GM18499 (cell line): ENCODE data around the gene DIO3.
"Not testable (repeated sequence)": the region's sequence is repeated elsewhere in the genome, so short reads cannot be mapped to it uniquely, and the experiment has no call there.

ENCODE experiments used
- ATAC-seq: cut with Tn5 transposase; IDR thresholded peaks from one replicate; pipeline ENCODE4 v1.9.1; 2021; ENCODE audit warnings: moderate number of reproducible peaks; ENCODE audit not compliant: insufficient read depth, unreplicated experiment

Gene DIO3

GRCh38 chr14:101557321-101557695 is 4.0 kb upstream of the DIO3 start:
- no peak for ATAC-seq

GRCh38 chr14:101557811-101558738 is 3.2 kb upstream of the DIO3 start:
- ATAC-seq: no peak

DNA sequence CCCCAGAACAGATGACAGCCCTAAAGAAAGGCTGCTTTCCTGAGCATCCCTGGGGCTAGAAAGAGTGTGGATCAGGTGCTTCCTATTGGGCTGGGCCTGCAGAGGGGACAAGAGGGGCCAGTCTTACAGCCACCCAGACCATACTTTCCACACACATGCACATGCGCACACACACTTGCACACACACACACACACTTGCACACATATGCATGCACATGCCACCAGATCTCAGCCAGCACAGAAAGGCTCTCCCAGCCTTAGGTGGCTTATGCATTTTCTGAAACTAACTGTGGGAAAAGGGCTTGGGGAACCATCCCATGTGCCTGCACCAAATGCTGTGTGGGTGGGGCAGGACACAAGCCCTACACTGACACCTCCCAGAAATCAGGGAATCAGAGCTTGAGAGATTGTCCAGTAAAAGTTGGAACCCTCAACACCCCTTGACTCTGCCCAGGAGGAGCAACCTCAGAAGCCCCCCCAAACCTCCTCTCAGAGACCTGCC is 2.5 kb upstream of the DIO3 start:
- no peak for ATAC-seq

- no peak for ATAC-seq
Measured at GRCh38 chr14:101559250-101559623, 2.1 kb upstream of the DIO3 start.

- no peak for ATAC-seq
Measured at GRCh38 chr14:101559624-101560533, 1.4 kb upstream of the DIO3 start.

GRCh38 chr14:101560534-101561113 is 671 bp upstream of the DIO3 start:
- ATAC-seq: no peak

DNA sequence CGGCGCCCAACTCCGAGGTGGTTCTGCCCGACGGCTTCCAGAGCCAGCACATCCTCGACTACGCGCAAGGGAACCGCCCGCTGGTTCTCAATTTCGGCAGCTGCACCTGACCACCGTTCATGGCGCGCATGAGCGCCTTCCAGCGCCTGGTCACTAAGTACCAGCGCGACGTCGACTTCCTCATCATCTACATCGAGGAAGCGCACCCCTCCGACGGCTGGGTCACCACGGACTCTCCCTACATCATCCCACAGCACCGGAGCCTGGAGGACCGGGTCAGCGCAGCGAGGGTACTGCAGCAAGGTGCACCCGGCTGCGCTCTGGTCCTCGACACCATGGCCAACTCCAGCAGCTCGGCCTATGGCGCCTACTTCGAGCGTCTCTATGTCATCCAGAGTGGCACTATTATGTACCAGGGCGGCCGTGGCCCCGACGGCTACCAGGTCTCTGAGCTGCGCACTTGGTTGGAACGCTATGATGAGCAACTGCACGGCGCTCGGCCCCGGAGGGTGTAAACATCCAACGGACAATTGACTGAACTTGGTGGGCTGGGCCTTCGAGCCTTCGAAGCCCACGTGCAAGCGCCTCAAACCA is 699 bp downstream of the DIO3 start:
- no peak for ATAC-seq

- no peak for ATAC-seq
Measured at GRCh38 chr14:101562659-101563351, 1.5 kb downstream of the DIO3 start.

DNA sequence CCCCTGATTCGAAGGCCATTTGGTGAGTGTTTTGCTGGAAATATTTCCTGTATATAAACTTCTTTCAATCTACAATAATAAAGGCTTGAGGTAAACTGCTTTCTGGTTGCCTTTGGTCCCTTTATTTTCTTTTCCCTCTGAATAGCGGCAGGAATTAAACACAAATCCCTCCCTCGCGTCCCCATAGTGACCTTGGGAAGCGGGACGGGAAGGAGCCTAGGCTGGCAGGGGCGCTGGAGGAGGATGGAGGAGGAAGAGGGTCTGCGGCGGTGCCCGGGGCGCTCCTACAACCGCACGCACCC is 2.0 kb downstream of the DIO3 start:
- no peak for ATAC-seq

DNA sequence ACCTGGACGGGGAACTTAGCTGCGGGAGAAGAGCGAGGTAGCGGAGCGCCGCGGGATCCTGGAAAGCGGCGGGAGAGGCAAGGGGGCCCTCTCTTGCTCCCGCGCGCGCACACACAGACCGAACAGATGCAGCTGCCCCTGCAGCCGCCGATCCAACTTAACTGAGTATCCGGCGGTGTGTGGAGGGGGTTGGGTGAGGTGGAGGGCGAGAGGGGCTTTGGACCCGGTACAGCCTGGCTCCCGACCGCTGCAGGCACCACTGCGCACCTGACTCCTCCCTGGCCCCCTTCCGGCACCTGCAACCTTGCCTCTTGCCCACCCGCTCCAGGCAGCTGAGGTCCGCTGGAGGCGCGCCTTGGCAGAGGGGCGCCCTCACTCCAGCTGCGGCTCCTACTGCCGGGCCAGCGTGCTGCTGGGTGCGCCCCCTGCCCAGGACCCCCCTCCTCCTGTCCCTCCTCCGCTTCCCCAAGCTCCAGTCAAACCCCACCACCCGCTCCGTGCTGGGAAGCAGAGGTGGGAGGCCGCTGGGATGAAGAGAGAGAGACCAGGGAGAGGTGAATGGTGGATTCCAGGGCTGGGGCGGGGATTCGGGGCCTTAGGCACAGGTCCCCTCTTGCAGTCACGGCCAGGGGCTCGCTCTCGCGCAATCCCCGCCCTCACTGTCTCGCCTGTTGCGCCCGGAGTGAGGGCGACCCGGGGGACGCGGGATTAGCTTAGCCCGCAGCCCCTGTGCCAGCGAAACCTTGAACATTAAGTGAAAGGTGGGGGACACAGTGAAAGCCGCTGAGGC is 2.6 kb downstream of the DIO3 start:
- no peak for ATAC-seq

- ATAC-seq: no peak
Measured at GRCh38 chr14:101564444-101564776, 3.1 kb downstream of the DIO3 start.

- no peak for ATAC-seq
Measured at GRCh38 chr14:101564819-101565698, 3.8 kb downstream of the DIO3 start.

DNA sequence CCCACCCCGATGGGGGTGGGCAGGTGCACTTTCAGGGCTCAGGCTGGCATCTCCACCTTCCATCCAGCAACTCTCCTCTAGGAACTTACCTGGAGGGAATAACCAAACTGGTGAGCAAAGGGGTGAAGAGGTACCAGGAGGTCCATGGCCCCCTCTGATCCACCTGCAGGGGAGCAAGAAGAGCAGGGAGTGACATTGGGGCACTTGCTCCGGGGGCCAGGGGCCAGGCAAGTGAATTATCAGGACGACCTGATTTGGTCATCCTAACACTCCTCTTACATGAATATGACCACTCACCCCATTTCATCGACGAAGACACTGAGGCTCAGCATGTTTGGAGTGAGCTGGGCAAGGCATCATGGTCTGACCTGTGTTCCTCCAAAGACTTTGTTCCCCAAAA is 6.0 kb downstream of the DIO3 start:
- no peak for ATAC-seq

DNA sequence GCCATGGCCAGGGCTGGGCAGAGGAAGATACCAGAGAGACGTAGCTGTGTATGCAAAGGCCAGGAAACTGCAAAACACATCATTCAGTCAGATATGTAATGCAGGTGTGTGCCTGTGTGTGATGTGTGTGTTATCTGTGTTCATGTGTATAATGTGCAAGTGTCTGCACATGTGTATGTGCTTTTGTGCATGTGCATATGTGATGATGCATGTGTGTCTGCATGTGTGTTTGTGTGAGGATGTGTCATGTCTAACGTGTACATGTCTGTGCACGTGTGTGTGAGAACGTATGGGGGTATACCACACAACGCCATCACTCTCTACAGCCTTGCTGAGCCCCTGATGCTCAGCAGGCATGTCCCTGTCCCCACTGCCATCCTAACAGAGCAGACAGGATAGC is 9.7 kb downstream of the DIO3 start:
- ATAC-seq: no peak

DNA sequence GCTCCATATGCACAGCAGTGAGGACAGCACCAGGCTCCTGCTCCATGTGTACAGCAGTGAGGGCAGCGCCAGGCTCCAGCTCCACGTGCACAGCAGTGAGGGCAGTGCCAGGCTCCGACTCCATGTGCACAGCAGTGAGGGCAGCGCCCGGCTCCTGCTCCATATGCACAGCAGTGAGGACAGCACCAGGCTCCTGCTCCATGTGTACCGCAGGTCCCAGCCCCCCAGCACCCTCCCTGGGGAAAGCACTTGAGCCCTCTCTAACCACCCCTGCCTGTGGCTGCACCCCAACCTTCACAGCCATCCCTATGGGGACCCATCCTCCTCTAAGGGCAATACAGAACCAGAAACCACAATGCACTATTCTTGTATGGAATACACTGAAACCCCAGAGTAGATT is 11.2 kb downstream of the DIO3 start:
- ATAC-seq: not testable (repeated sequence)

DNA sequence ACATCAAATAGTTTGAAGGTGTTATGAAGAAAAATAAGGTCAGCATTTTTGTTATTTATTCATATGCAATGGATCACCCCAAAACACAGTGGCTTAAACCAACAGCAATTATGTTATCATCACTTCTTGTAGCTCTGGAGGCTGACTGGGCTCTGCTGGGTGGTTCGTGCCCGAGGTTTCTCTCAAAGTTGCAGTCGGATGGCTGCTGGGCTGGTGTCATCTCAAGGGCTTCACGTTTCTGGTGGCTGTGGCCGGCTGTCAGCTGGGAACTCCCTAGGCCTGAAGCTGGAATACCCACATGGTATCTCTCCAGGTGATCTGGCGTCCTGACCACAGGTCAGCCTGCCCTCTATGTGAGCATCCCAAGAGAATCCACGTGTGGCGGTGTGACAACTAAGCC is 12.0 kb downstream of the DIO3 start:
- no peak for ATAC-seq

GRCh38 chr14:101575581-101575980 is 14.3 kb downstream of the DIO3 start:
- no peak for ATAC-seq

DNA sequence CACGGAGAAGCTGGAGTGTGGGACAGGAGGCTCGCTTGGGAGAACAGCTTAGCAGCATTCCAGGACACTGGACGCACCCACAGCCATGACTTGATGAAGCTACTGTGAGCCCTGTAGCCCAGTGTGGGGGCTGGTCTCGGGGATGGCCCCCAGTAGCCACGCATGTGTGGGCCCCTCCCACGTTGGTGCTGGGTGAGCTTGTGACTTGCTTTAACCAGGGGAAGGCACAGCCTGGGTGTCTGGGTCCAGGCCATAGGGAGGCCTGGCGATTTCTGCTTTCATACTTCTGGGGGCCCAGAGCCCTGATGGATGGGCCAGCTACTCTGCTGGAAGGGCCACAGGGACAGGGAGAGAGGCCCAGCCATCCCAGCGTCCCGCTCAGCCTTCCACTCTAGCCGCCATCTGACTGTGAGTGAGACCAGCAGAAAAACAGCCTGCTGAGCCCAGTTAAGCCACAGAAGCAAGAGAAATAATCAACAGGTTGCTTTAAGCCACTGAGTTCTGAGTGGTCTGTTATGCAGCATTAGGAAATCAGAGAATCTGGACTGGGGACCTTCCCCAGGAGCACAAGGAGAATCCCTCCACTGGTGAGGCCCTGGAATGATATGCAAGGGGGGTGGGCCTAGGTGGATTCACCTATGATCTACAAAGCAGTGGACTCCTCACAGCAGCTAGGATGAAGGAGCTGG is 16.1 kb downstream of the DIO3 start:
- no peak for ATAC-seq
